Measurements from ENCODE around the gene DAND5.

Gene DAND5, protein sequence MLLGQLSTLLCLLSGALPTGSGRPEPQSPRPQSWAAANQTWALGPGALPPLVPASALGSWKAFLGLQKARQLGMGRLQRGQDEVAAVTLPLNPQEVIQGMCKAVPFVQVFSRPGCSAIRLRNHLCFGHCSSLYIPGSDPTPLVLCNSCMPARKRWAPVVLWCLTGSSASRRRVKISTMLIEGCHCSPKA

GRCh38 chr19:12969292-12969988, at the start of gene DAND5:
Gene DAND5 (plus strand): TSS chr19:12969576. CDS start chr19:12969661, 85 bp downstream.
- no peak for DNase-seq

DNA sequence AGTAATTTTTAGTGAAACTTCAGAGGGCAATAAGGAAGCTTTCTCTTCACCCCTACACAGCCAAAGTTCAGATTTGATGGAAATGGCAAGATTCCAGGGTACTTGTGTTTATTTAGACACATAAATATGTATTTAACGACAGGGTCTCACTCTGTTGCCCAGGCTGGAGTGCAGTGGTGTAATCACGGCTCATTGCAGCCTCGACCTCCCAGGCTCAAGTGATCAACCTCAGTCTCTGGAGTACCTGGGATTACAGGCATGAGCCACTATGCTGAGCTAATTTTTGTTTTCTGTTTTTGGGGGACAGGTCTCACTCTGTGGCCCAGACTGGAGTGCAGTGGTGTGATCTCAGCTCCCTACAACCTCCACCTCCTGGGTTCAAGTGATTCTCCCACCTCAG, 48.3 kb upstream of the DAND5 start:
- no peak for DNase-seq

DNA sequence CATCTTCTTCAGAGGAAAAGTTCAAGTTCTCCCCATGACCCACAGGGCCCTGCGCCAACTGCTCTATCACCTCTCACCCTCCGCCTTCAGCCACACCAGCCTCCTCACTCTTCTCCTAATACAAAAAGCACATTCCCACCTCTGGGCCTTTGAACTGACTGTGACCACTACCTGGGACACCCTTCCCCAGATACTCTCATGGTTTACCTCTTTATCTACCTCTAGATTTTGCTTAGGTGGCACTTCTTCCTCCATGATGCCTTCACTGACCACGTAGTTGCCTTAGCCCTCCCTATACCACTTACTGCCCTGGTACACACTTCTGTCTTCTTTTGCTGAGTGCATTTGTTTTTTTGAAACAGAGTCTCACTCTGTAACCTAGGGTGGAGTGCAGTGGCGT, 46.4 kb upstream of the DAND5 start:
- no peak for DNase-seq

- DNase-seq: no peak
These were observed 44.6 kb upstream of the DAND5 start for GRCh38 chr19:12924621-12925310.

- DNase-seq: peak; percentile 21 to 46
These were observed 39.3 kb upstream of the DAND5 start for GRCh38 chr19:12930002-12930645.

- DNase-seq: peak in 1 of 2 experiments; percentile 26
These were observed 36.7 kb upstream of the DAND5 start for GRCh38 chr19:12932392-12933286.

DNA sequence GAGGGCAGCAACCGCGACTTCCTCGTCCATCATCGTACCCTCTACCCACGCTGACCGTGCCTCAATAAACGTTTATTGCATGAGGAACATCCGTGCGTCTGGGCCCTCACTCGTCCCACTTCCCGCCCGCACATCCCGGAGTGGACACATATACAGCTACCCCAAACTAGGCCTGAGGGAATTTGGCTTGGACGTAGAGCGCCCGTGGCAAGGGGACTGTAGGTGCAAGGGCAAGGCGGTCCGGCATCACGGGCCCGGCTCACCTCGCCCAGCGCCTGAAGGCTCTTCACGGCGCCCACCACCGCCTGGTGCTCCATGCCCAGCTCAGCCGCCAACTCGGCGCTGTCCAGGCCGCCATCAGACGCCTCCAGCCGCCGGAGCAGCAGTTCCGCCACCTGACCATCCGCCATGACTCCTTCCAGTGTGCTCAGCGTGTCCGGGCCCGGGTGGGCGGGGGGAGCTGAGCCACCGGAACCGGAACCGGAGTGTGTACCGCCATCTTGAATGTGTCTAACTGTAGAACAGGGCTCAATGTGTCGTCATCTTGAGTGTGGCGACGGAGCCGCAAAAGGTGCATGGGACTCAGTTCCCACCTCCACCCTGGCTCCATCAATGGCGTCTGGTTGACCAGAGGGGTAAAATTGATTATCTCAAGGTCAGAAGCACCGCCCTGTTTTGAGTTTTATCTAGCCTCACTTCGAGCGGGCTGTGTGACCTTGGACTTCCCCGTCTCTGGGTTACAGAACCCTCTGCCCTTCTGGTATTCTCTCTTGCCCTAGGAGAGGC, 35.9 kb upstream of the DAND5 start, which contains the start of gene FARSA:
FARSA (minus strand) TSS at position 425 of the 786 bp plus-strand sequence; CDS start at position 410, 15 bp downstream.
- peak; percentile 88 to 89 for DNase-seq

GRCh38 chr19:12935071-12935470, 34.3 kb upstream of the DAND5 start:
- no peak for DNase-seq

GRCh38 chr19:12936582-12936981, 32.8 kb upstream of the DAND5 start:
- DNase-seq: peak in 1 of 2 experiments; percentile 29

DNA sequence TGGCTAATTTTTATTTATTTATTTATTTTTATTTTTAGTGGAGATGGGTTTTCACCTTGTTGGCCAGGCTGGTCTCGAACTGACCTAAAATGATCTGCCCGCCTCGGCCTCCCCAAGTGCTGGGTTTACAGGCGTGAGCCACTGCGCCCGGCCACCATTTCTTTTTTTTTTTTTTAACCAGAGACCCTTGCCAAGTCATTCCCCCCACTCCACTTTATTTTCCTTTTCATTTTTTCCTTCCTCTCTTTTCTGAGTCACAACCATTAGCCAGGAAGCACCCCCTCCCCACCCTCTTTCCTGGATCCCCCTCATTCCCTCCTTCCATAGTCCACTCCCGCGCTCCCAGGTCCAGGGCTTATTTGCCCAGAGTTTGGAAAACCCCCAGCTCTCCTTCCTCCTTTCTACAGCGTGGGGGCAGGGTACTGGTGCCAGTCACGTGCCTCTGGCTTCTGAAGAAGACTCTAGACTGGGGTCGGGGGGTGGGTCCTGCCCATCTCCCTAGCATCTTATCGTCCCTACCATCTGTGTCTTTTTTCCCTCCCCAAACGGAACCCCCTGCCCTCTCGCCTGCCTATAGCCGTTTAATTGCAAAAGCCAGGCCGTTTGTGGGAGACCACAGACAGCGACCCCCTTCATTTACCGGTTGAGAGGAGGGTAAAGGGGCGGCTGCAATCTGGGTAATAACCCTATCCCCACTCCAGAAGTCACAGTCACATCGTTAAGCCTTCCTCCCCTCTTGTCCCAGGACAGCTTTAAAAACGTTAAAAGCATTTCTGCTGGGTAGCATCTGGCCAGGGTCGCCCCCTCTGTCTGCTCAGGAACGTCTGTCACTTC, 32.1 kb upstream of the DAND5 start:
- peak; percentile 96 to 98 for DNase-seq

DNA sequence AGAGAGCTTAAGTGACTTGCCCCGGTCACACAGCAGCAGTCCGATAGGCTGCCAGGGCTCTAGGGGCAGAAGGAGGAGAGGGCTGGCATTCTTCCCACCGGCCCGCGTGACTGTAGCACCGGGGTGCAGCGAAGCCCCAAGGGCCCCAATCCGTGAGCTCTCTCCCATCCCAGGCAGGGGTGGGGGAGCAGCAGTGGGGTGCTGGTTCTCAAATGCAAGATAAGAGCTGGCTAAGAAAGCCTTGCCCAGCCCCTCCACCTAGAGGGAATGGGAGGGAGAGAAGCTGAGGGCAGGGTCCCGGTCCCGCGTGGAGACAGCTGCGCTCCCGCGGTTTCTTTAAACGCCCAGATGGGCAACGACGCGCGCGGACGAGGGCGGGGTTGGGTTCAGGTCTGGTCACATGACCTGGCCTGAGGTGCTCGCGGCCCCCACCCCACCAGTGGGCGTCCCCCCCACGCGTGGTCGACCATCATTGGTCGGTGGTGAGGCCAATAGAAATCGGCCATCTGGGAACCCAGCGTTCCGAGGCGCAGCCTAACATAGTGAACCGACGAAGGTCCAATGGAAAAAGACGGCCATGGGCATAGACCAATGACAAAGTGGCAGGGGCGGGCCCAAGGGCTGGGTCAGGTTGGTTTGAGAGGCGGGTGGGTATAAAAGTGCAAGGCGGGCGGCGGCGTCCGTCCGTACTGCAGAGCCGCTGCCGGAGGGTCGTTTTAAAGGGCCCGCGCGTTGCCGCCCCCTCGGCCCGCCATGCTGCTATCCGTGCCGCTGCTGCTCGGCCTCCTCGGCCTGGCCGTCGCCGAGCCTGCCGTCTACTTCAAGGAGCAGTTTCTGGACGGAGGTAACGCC, 31.2 kb upstream of the DAND5 start, which contains the start of gene CALR:
CALR (plus strand) TSS at position 683 of the 852 bp plus-strand sequence; CDS start at position 754, 71 bp downstream.
- DNase-seq: peak; percentile 97

DNA sequence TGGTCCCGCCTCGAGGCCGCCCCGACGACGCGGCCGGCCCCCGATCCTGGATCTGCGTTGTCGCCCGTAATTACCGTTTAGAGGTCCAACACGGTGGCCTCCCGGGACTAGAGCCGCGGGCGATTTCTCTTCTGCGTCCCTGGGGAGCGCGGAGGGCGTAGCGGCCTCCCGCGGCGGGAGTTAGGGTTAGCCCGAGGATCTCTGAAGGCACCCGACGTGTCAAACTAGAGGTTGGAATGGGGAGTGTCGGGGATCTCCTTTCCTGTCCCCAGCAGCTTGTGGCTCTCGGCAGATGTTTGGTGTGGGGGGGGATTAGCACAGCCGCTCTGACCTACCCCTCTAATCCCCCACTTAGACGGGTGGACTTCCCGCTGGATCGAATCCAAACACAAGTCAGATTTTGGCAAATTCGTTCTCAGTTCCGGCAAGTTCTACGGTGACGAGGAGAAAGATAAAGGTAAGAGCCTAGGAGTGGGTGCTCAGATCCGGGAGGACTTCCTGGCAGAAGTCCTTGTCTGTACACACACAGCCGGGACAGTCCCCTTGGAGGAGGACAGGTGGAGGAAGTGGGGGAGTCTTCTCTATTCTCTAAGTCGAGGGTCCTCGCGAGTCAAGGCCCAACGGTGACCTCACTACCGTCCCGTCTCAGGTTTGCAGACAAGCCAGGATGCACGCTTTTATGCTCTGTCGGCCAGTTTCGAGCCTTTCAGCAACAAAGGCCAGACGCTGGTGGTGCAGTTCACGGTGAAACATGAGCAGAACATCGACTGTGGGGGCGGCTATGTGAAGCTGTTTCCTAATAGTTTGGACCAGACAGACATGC, 30.4 kb upstream of the DAND5 start:
- peak in 1 of 2 experiments; percentile 38 for DNase-seq

- no peak for DNase-seq
These were observed 29.4 kb upstream of the DAND5 start for GRCh38 chr19:12939975-12940423.

DNA sequence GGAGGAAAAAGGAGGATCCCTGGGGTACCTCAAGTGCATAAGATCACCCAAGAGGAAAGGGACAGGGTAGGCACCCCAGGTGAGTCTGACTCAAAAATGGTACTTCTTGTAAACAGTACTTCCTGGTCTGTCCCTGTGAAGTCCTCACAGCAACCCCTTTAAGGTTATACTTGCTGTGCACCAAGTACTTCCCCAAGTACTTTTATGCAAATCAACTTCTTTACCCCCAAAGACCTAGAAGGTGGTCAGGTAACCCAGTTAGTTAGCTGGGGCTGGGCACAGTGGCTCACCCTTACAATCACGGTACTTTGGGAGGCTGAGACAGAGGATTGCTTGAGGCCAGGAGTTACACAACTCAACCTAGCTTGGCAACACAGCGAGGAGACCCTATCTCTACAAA, 28.5 kb upstream of the DAND5 start:
- peak in 1 of 2 experiments; percentile 23 for DNase-seq

DNA sequence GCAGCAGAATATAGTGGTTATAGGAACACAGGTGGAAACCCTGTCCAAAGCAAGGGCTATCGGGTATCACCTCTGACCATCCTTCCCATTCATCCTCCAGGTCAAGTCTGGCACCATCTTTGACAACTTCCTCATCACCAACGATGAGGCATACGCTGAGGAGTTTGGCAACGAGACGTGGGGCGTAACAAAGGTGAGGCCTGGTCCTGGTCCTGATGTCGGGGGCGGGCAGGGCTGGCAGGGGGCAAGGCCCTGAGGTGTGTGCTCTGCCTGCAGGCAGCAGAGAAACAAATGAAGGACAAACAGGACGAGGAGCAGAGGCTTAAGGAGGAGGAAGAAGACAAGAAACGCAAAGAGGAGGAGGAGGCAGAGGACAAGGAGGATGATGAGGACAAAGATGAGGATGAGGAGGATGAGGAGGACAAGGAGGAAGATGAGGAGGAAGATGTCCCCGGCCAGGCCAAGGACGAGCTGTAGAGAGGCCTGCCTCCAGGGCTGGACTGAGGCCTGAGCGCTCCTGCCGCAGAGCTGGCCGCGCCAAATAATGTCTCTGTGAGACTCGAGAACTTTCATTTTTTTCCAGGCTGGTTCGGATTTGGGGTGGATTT, 25.8 kb upstream of the DAND5 start:
- DNase-seq: no peak

DNA sequence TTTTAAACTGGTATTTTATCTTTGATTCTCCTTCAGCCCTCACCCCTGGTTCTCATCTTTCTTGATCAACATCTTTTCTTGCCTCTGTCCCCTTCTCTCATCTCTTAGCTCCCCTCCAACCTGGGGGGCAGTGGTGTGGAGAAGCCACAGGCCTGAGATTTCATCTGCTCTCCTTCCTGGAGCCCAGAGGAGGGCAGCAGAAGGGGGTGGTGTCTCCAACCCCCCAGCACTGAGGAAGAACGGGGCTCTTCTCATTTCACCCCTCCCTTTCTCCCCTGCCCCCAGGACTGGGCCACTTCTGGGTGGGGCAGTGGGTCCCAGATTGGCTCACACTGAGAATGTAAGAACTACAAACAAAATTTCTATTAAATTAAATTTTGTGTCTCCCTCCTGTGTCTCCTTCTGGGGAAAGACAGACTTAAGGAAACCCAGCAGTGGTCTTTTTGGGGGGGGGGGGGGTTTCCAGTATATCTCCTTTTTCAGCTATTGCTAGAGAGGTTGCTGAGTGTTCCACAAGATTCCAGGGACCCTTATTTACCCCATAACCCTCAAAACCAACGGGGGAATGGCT, 25.2 kb upstream of the DAND5 start:
- DNase-seq: no peak

- peak; percentile 88 to 91 for DNase-seq
These were observed 23.8 kb upstream of the DAND5 start, which contains the start of gene RAD23A for GRCh38 chr19:12945479-12946091. Gene RAD23A (plus strand): TSS chr19:12945862. CDS start chr19:12945949, 87 bp downstream.

All from Kasumi-1 (cell line).